Mesendoderm (in vitro differentiated cells): ENCODE measurements around the gene RAB14.
"Not testable (repeated sequence)": the region's sequence is repeated elsewhere in the genome, so short reads cannot be mapped to it uniquely, and the experiment has no call there.

Experiments used
- DNase-seq: peaks from one replicate; pipeline ENCODE4 v3.0.0; 2013
- H2AK5ac ChIP-seq: 2 replicates; pipeline ENCODE4 v1.6.1; 2013; ENCODE audit warnings: low read length, inconsistent platforms
- H2BK120ac ChIP-seq: 2 replicates; pipeline ENCODE4 v1.6.1; 2013; ENCODE audit warnings: low read depth, mild to moderate bottlenecking, low read length, moderate library complexity, mixed read lengths
- H2BK15ac ChIP-seq: replicated peaks from 2 replicates; pipeline ENCODE4 v1.6.1; 2013; ENCODE audit warnings: low read depth, mild to moderate bottlenecking, moderate library complexity
- H2BK5ac ChIP-seq: 2 replicates; pipeline ENCODE4 v1.6.1; 2013; ENCODE audit warnings: low read length, inconsistent platforms
- H3K18ac ChIP-seq: 2 replicates; pipeline ENCODE4 v1.6.1; 2013; ENCODE audit warnings: mild to moderate bottlenecking, low read length, mixed read lengths
- H3K23ac ChIP-seq: one replicate; pipeline ENCODE4 v1.6.1; 2013; ENCODE audit warnings: low read length
- H3K27ac ChIP-seq: 2 replicates; pipeline ENCODE4 v1.5.1; 2013; ENCODE audit warnings: low read depth, mild to moderate bottlenecking, inconsistent platforms, low read length, moderate library complexity
- H3K27me3 ChIP-seq: 2 replicates; pipeline ENCODE4 v1.6.1; 2013; ENCODE audit warnings: low read length, control low read depth, mild to moderate bottlenecking, inconsistent platforms; ENCODE audit not compliant: insufficient read depth, poor library complexity
- H3K36me3 ChIP-seq: 2 replicates; pipeline ENCODE4 v1.6.1; 2013; ENCODE audit warnings: low read length, inconsistent platforms; ENCODE audit not compliant: control insufficient read depth, insufficient read depth
- H3K4ac ChIP-seq: one replicate; pipeline ENCODE4 v1.6.1; 2013; ENCODE audit warnings: low read depth, mild to moderate bottlenecking, low read length, moderate library complexity
- H3K4me1 ChIP-seq: 2 replicates; pipeline ENCODE4 v1.6.1; 2013; ENCODE audit warnings: low read depth, low read length, inconsistent platforms; ENCODE audit not compliant: control insufficient read depth
- H3K4me2 ChIP-seq: 2 replicates; pipeline ENCODE4 v1.6.1; 2013; ENCODE audit warnings: low read length
- H3K4me3 ChIP-seq: 2 replicates; pipeline ENCODE4 v1.5.1; 2013; ENCODE audit warnings: mild to moderate bottlenecking, low read length
- H3K56ac ChIP-seq: one replicate; pipeline ENCODE4 v1.6.1; 2013; ENCODE audit warnings: low read length
- H3K79me1 ChIP-seq: 2 replicates; pipeline ENCODE4 v1.6.1; 2013; ENCODE audit warnings: low read length, inconsistent platforms
- H3K79me2 ChIP-seq: 2 replicates; pipeline ENCODE4 v1.6.1; 2013; ENCODE audit warnings: mild to moderate bottlenecking, low read length; ENCODE audit not compliant: control insufficient read depth, insufficient read depth
- H3K9ac ChIP-seq: 2 replicates; pipeline ENCODE4 v1.6.1; 2013; ENCODE audit warnings: low read length, inconsistent platforms
- H4K5ac ChIP-seq: one replicate; pipeline ENCODE4 v1.6.1; 2013; ENCODE audit warnings: low read length
- H4K8ac ChIP-seq: one replicate; pipeline ENCODE4 v1.6.1; 2013; ENCODE audit warnings: low read depth, mild to moderate bottlenecking, control low read depth, low read length, moderate library complexity
- WGBS: extraction: QIAGEN DNeasy Blood & Tissue Kit; methylation state at CpG from one replicate; pipeline ENCODE4 v1.1.7; 2013; ENCODE audit warnings: low lambda C conversion rate, missing lambda C conversion rate; ENCODE audit not compliant: insufficient coverage; ENCODE audit errors: extremely low coverage; 5-methylcytosine and 5-hydroxymethylcytosine counted together

RAB14 gene

GRCh38 chr9:121182989-121183388, 18.7 kb downstream of the RAB14 start:
- H3K4me3 ChIP-seq = no peak overlapping the region
- no peak overlapping the region for H3K4ac ChIP-seq
- no peak for DNase-seq
- no peak overlapping the region for H2BK5ac ChIP-seq
- no peak overlapping the region for H4K8ac ChIP-seq
- H3K56ac ChIP-seq = no peak overlapping the region
- H2BK120ac ChIP-seq = no peak overlapping the region
- no peak overlapping the region for H2BK15ac ChIP-seq
- H3K27me3 ChIP-seq = no peaks in the 10 kb centered on the region
- H3K9ac ChIP-seq = no peak overlapping the region
- no peak overlapping the region for H3K4me2 ChIP-seq
- no peak overlapping the region for H3K18ac ChIP-seq
- peaks cover 2% of the 10 kb centered on the region for H3K79me1 ChIP-seq
- no peak overlapping the region for H2AK5ac ChIP-seq
- H3K27ac ChIP-seq = no peak overlapping the region
- no peak overlapping the region for H3K23ac ChIP-seq
- H4K5ac ChIP-seq = no peak overlapping the region
- peaks cover 2% of the 10 kb centered on the region for H3K4me1 ChIP-seq
- H3K36me3 ChIP-seq = no peaks in the 10 kb centered on the region
- no peaks in the 10 kb centered on the region for H3K79me2 ChIP-seq

DNA sequence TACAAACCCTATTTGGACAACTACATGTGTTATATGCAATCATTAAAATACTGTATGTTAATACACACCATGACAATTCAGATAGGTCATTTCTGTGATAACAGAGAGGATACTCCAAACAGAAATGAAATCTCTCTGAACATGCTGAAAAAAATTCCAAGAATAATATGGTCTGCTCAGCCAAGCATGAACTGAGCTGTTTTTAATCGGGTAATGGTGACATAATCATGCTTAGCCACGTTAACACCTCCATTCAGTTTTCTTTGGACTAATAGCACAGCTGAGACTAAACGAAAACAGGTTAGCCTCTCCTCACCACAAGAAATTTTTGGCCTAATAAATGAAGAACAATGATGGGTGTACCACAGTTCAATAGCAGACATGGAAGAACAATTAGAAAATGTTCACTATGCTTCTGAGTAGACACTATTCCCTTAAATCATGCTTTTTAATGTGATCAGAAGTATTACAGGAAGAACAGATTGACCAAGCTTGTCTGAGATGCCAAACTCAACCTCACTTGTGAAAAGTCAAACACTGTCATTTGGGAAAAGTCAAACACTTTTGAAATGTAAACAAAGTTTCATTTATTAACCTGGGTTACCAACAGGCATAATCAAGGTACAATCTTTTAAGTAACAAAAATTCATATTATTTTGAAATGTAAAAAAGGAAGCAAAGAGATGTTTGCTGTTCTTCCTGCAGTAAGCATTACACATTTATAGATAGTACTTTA, 19.4 kb downstream of the RAB14 start:
- no peak overlapping the region for H2BK5ac ChIP-seq
- no peak overlapping the region for H2AK5ac ChIP-seq
- H3K23ac ChIP-seq = no peak overlapping the region
- H3K79me2 ChIP-seq = no peaks in the 10 kb centered on the region
- H4K8ac ChIP-seq = no peak overlapping the region
- H3K4me2 ChIP-seq = no peak overlapping the region
- no peak overlapping the region for H3K27ac ChIP-seq
- no peaks in the 10 kb centered on the region for H3K27me3 ChIP-seq
- DNase-seq = no peak
- peaks cover 2% of the 10 kb centered on the region for H3K79me1 ChIP-seq
- H3K4ac ChIP-seq = no peak overlapping the region
- no peak overlapping the region for H3K56ac ChIP-seq
- H3K4me1 ChIP-seq = peaks cover 2% of the 10 kb centered on the region
- no peak overlapping the region for H3K4me3 ChIP-seq
- no peaks in the 10 kb centered on the region for H3K36me3 ChIP-seq
- WGBS = no CpG with 5 or more reads among the region's 3 CpGs
- no peak overlapping the region for H3K9ac ChIP-seq
- no peak overlapping the region for H3K18ac ChIP-seq
- no peak overlapping the region for H4K5ac ChIP-seq
- H2BK15ac ChIP-seq = no peak overlapping the region
- H2BK120ac ChIP-seq = no peak overlapping the region

DNA sequence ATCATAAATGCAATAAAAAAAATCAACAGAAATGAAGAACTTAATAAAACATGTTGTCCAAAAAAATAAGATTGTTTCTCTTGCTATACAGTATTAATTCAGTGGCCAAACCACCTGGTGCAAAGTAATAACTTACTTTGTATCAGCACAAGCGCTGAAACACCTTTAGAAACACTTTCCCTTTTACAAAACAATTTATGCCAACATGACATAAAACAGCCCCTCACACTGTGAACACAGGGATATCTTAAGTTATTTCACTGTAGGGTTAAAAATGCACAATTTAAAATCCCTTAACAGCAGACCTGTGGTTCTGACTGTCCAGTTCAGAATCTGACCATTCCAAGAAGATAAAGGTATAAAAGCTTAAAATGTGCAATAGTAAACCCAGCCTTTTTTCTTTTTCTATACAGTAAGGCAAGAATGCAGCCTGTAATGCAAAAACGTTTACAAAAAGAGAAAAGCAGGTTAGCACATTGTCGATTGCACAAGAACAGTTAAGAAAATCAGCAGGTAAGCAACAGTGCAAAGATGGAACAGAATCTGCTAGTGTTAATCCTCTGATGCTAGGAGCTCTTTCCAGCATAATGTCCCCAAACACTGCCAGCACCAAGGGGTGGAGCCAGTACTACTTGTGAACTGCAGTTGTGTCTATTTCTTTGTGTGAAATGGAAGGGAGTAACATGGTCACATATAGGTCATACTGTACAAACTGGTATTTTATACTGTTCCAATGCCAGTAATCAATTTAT, 21.6 kb downstream of the RAB14 start:
- Histone ChIP-seq H3K4ac (no peak overlapping the region), H3K36me3 (no peaks in the 10 kb centered on the region), H3K4me2 (no peak overlapping the region), H2BK15ac (no peak overlapping the region), H4K5ac (no peak overlapping the region), H3K79me2 (no peaks in the 10 kb centered on the region), H2AK5ac (no peak overlapping the region), H3K9ac (no peak overlapping the region), H3K18ac (no peak overlapping the region), H3K56ac (no peak overlapping the region), H3K4me3 (no peak overlapping the region), H3K27ac (no peak overlapping the region), H4K8ac (no peak overlapping the region), H2BK5ac (no peak overlapping the region), H2BK120ac (no peak overlapping the region), H3K79me1 (no peaks in the 10 kb centered on the region), H3K4me1 (no peaks in the 10 kb centered on the region), H3K23ac (no peak overlapping the region), H3K27me3 (no peaks in the 10 kb centered on the region)
- no peak for DNase-seq
- no CpG with 5 or more reads among the region's 3 CpGs for WGBS

DNA sequence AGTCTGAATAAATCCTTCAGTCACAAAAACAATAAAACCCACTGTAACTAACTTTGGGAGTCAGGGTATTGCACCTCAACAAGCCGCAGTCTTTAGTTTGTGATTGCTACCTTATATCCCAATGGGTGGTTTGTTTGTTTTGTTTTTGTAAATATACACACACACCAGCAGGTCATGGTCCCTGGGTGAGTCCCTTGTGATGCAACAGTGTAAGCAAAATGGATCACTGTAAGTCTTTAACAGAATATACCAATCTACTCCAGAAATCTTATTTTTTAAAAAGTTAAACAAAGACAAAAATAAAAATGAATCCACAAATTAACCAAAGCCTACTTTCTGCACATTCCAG, 22.3 kb downstream of the RAB14 start:
- H3K18ac ChIP-seq, H3K4me1 ChIP-seq, H4K5ac ChIP-seq, H3K79me1 ChIP-seq, DNase-seq, H3K27me3 ChIP-seq, H3K4me3 ChIP-seq, H3K4ac ChIP-seq, H3K36me3 ChIP-seq, H3K27ac ChIP-seq, H3K23ac ChIP-seq, H2BK5ac ChIP-seq, H3K9ac ChIP-seq, H2BK120ac ChIP-seq, H3K79me2 ChIP-seq, H4K8ac ChIP-seq, H3K4me2 ChIP-seq, H2BK15ac ChIP-seq, H2AK5ac ChIP-seq, H3K56ac ChIP-seq: not testable (repeated sequence)
- no CpG with 5 or more reads among the region's 1 CpG for WGBS

- Histone ChIP-seq H3K4ac (no peak overlapping the region), H3K79me1 (no peaks in the 10 kb centered on the region), H3K4me1 (no peaks in the 10 kb centered on the region), H2BK15ac (no peak overlapping the region), H2BK5ac (no peak overlapping the region), H3K27ac (no peak overlapping the region), H4K5ac (no peak overlapping the region), H3K27me3 (no peaks in the 10 kb centered on the region), H3K56ac (no peak overlapping the region), H3K4me3 (no peak overlapping the region), H3K79me2 (no peaks in the 10 kb centered on the region), H3K18ac (no peak overlapping the region), H3K4me2 (no peak overlapping the region), H3K9ac (no peak overlapping the region), H2BK120ac (no peak overlapping the region), H4K8ac (no peak overlapping the region), H3K23ac (no peak overlapping the region), H3K36me3 (no peaks in the 10 kb centered on the region), H2AK5ac (no peak overlapping the region)
- no peak for DNase-seq
- 100% methylated on average over 1 of the region's 6 CpGs for WGBS
These were observed 22.8 kb downstream of the RAB14 start for GRCh38 chr9:121178676-121179372.
